HG03575 (cell line): Measurements from ENCODE around the gene DAB2IP.
A peak's percentile ranks its signal among the peaks of the same experiment; 100 is the strongest.

ENCODE experiments used
- ATAC-seq: cut with Tn5 transposase; IDR thresholded peaks from one replicate; pipeline ENCODE4 v1.9.1; 2021; ENCODE audit not compliant: unreplicated experiment, insufficient number of reproducible peaks, low FRiP score; ENCODE audit errors: extremely low read depth

Gene DAB2IP

GRCh38 chr9:121691890-121692289, 40.5 kb downstream of the DAB2IP start:
- ATAC-seq, result no peak

- ATAC-seq, result no peak
Observed at GRCh38 chr9:121692606-121693387, 41.4 kb downstream of the DAB2IP start.

- no peak for ATAC-seq
Observed at GRCh38 chr9:121693388-121693670, 41.9 kb downstream of the DAB2IP start.

- ATAC-seq, result no peak
Observed at GRCh38 chr9:121694001-121694400, 42.6 kb downstream of the DAB2IP start.

- no peak for ATAC-seq
Observed at GRCh38 chr9:121694600-121694999, 43.2 kb downstream of the DAB2IP start.

- ATAC-seq, result no peak
Observed at GRCh38 chr9:121696930-121697329, 45.5 kb downstream of the DAB2IP start.

- ATAC-seq, result no peak
Observed at GRCh38 chr9:121698627-121699570, 47.5 kb downstream of the DAB2IP start.

GRCh38 chr9:121699571-121700164, 48.2 kb downstream of the DAB2IP start:
- no peak for ATAC-seq

GRCh38 chr9:121700165-121700831, 48.9 kb downstream of the DAB2IP start:
- no peak for ATAC-seq

GRCh38 chr9:121700832-121701419, 49.5 kb downstream of the DAB2IP start:
- no peak for ATAC-seq

GRCh38 chr9:121701736-121702261, 50.4 kb downstream of the DAB2IP start:
- no peak for ATAC-seq

- ATAC-seq, result no peak
Observed at GRCh38 chr9:121703014-121703734, 51.7 kb downstream of the DAB2IP start.

GRCh38 chr9:121704281-121704680, 52.8 kb downstream of the DAB2IP start:
- no peak for ATAC-seq

- no peak for ATAC-seq
Observed at GRCh38 chr9:121706149-121706750, 54.8 kb downstream of the DAB2IP start.

GRCh38 chr9:121707477-121708424, 56.3 kb downstream of the DAB2IP start:
- ATAC-seq, result peak; percentile 90

- ATAC-seq, result no peak
Observed at GRCh38 chr9:121708768-121709488, 57.5 kb downstream of the DAB2IP start.
